Sciatic nerve (tissue), 2 donors: ENCODE results near the gene LRBA. TPM values are rescaled to one million over a fixed set of nuclear protein-coding genes. Genes with fewer than 3 reads are reported as not detected.

ENCODE experiments used
- ATAC-seq: fragments of 200-7000 bp; cut with Tn5 transposase; one replicate; pipeline ENCODE4 v1.9.1; 2020; ENCODE audit warnings: mild to moderate bottlenecking, moderate library complexity
- DNase-seq: peaks from one replicate; pipeline ENCODE4 v3.0.0-alpha.2; 2020; ENCODE audit warnings: low spot score
- intact Hi-C: fragments of 100-400 bp; cut with DNase I; formaldehyde crosslinking; loops from one replicate; pipeline ENCODE4 v1.14.2; 2022
- total RNA-seq: library from RNA; stranded (reverse); fragmentation: NEBNext Ultra II Directional; extraction: Animal tissue kit (Norgen Biotek cat#: 25700); gene quantifications from one replicate; pipeline ENCODE4 v1.2.1, GENCODE V29; 2021
- donor health status: DM: no; HTN: no; CAD: no.
- donor health status: DM: no; HTN: no; CAD: no.

The LRBA gene
- total RNA-seq, 1 donor from 2014 or later: 34.5 TPM

- ATAC-seq (no peak), DNase-seq (no peak)
- intact Hi-C loops: no loop called here
Measured at GRCh38 chr4:150447356-150447755, 567.7 kb downstream of the LRBA start.

GRCh38 chr4:150439451-150439933 lies 575.6 kb downstream of the LRBA start:
- intact Hi-C loops: no loop called here
- DNase-seq (no peak), ATAC-seq (no peak)

GRCh38 chr4:150436598-150437370 lies 578.3 kb downstream of the LRBA start:
- DNase-seq (no peak), ATAC-seq (no peak)
- intact Hi-C loops: no loop called here

- no peak for ATAC-seq
Measured at GRCh38 chr4:150431221-150431620, 583.9 kb downstream of the LRBA start.

GRCh38 chr4:150425161-150425560 lies 589.9 kb downstream of the LRBA start:
- no peak for ATAC-seq
- intact Hi-C loops: no loop called here
- DNase-seq: no peak

More at GRCh38 chr4:150431221-150431620, 583.9 kb downstream of the LRBA start:
- DNase-seq: no peak
- intact Hi-C loops: no loop called here

- DNase-seq (no peak), ATAC-seq (peak; percentile 13)
- intact Hi-C loops: no loop called here
Measured at GRCh38 chr4:150423503-150423902, 591.6 kb downstream of the LRBA start.

- intact Hi-C loops: no loop called here
- ATAC-seq: no peak
Measured at GRCh38 chr4:150423074-150423473, 592.0 kb downstream of the LRBA start.

GRCh38 chr4:150421612-150422011 lies 593.5 kb downstream of the LRBA start:
- intact Hi-C loops: no loop called here
- ATAC-seq: peak; percentile 62
- no peak for DNase-seq

More at GRCh38 chr4:150423074-150423473, 592.0 kb downstream of the LRBA start:
- DNase-seq: no peak

GRCh38 chr4:150419939-150420338 lies 595.1 kb downstream of the LRBA start:
- intact Hi-C loops: no loop called here
- ATAC-seq (no peak), DNase-seq (no peak)

GRCh38 chr4:150418757-150419410 lies 596.2 kb downstream of the LRBA start:
- intact Hi-C loops: no loop called here
- ATAC-seq: peak; percentile 28
- no peak for DNase-seq

- ATAC-seq (no peak), DNase-seq (no peak)
Measured at GRCh38 chr4:150415213-150415612, 599.9 kb downstream of the LRBA start.

GRCh38 chr4:150411520-150411919 lies 603.6 kb downstream of the LRBA start:
- intact Hi-C loops: no loop called here
- DNase-seq (no peak), ATAC-seq (no peak)

More at GRCh38 chr4:150415213-150415612, 599.9 kb downstream of the LRBA start:
- intact Hi-C loops: no loop called here

- intact Hi-C loops: no loop called here
- DNase-seq (no peak), ATAC-seq (no peak)
Measured at GRCh38 chr4:150402871-150403272, 612.2 kb downstream of the LRBA start.

- no peak for DNase-seq
- no peak for ATAC-seq
- intact Hi-C loops: no loop called here
Measured at GRCh38 chr4:150401083-150401687, 613.9 kb downstream of the LRBA start.

GRCh38 chr4:150395872-150396271 lies 619.2 kb downstream of the LRBA start:
- intact Hi-C loops: no loop called here
- ATAC-seq (no peak), DNase-seq (no peak)

GRCh38 chr4:150394046-150394445 lies 621.0 kb downstream of the LRBA start:
- intact Hi-C loops: no loop called here
- ATAC-seq: no peak
- no peak for DNase-seq

- intact Hi-C loops: no loop called here
- no peak for ATAC-seq
- DNase-seq: no peak
Measured at GRCh38 chr4:150391052-150391451, 624.0 kb downstream of the LRBA start.

- intact Hi-C loops: no loop called here
- ATAC-seq (no peak), DNase-seq (no peak)
Measured at GRCh38 chr4:150390531-150390910, 624.6 kb downstream of the LRBA start.

GRCh38 chr4:150389896-150390530 lies 625.1 kb downstream of the LRBA start:
- DNase-seq: no peak
- intact Hi-C loops: no loop called here
- peak; percentile 61 for ATAC-seq

GRCh38 chr4:150387981-150388380 lies 627.1 kb downstream of the LRBA start:
- no peak for ATAC-seq
- DNase-seq: no peak
- intact Hi-C loops: no loop called here
